H7 (cell line): ENCODE results near the gene TNIK. TPM values are rescaled to one million over a fixed set of nuclear protein-coding genes. Genes with fewer than 3 reads are reported as not detected.

ENCODE experiments used
- DNase-seq: peaks from one replicate; pipeline ENCODE4 v3.0.0; 2012
- H3K27me3 ChIP-seq: 2 replicates; pipeline ENCODE4 v1.6.0; 2011; ENCODE audit warnings: mild to moderate bottlenecking, low read length; ENCODE audit not compliant: control insufficient read depth, insufficient read depth
- H3K36me3 ChIP-seq: replicated peaks from 2 replicates; pipeline ENCODE4 v1.5.1; 2011; ENCODE audit warnings: low read length; ENCODE audit not compliant: control insufficient read depth, insufficient read depth
- H3K4me3 ChIP-seq: 2 replicates; pipeline ENCODE4 v1.5.1; 2011; ENCODE audit warnings: low read depth, mild to moderate bottlenecking, control low read depth, low read length, moderate library complexity; ENCODE audit not compliant: insufficient read depth
- total RNA-seq: library from RNA; depleted of rRNA; stranded (reverse); fragments of >200 nt; shearing (Covaris generic); gene quantifications from 2 replicates; pipeline ENCODE4 v1.2.3, GENCODE V29; 2014

TNIK gene
- total RNA-seq, 1 experiment from 2014 or later, result 16.4 TPM

- H3K36me3 ChIP-seq, result no peaks in the 10 kb centered on the region
- no peak overlapping the region for H3K4me3 ChIP-seq
- no peaks in the 10 kb centered on the region for H3K27me3 ChIP-seq
- DNase-seq, result no peak
Measured at GRCh38 chr3:171260466-171260865, 199.7 kb downstream of the TNIK start.

- H3K36me3 ChIP-seq, result no peaks in the 10 kb centered on the region
- no peak for DNase-seq
- no peak overlapping the region for H3K4me3 ChIP-seq
- no peaks in the 10 kb centered on the region for H3K27me3 ChIP-seq
Measured at GRCh38 chr3:171258316-171258715, 201.9 kb downstream of the TNIK start.

- Histone ChIP-seq H3K36me3 (no peaks in the 10 kb centered on the region), H3K4me3 (no peak overlapping the region), H3K27me3 (no peaks in the 10 kb centered on the region)
- no peak for DNase-seq
Measured at GRCh38 chr3:171257251-171258203, 202.7 kb downstream of the TNIK start.

GRCh38 chr3:171256445-171257250, 203.6 kb downstream of the TNIK start:
- Histone ChIP-seq H3K36me3 (no peaks in the 10 kb centered on the region), H3K27me3 (no peaks in the 10 kb centered on the region), H3K4me3 (no peak overlapping the region)
- DNase-seq, result no peak

- Histone ChIP-seq H3K27me3 (no peaks in the 10 kb centered on the region), H3K4me3 (no peak overlapping the region), H3K36me3 (no peaks in the 10 kb centered on the region)
- DNase-seq, result no peak
Measured at GRCh38 chr3:171255236-171255806, 204.9 kb downstream of the TNIK start.

GRCh38 chr3:171254315-171254714, 205.9 kb downstream of the TNIK start:
- Histone ChIP-seq H3K36me3 (no peaks in the 10 kb centered on the region), H3K4me3 (no peak overlapping the region), H3K27me3 (no peaks in the 10 kb centered on the region)
- DNase-seq, result no peak

- H3K36me3 ChIP-seq, result no peaks in the 10 kb centered on the region
- no peak overlapping the region for H3K4me3 ChIP-seq
- no peaks in the 10 kb centered on the region for H3K27me3 ChIP-seq
- DNase-seq, result no peak
Measured at GRCh38 chr3:171251835-171252234, 208.4 kb downstream of the TNIK start.

GRCh38 chr3:171250444-171250843, 209.8 kb downstream of the TNIK start:
- DNase-seq, result no peak
- no peak overlapping the region for H3K4me3 ChIP-seq
- H3K36me3 ChIP-seq, result no peaks in the 10 kb centered on the region
- no peaks in the 10 kb centered on the region for H3K27me3 ChIP-seq

GRCh38 chr3:171249245-171249644, 211.0 kb downstream of the TNIK start:
- Histone ChIP-seq H3K36me3 (no peaks in the 10 kb centered on the region), H3K4me3 (no peak overlapping the region), H3K27me3 (no peaks in the 10 kb centered on the region)
- DNase-seq, result no peak

- no peak overlapping the region for H3K4me3 ChIP-seq
- H3K36me3 ChIP-seq, result no peaks in the 10 kb centered on the region
- no peak for DNase-seq
- H3K27me3 ChIP-seq, result no peaks in the 10 kb centered on the region
Measured at GRCh38 chr3:171248426-171249111, 211.6 kb downstream of the TNIK start.

GRCh38 chr3:171245796-171246765, 214.1 kb downstream of the TNIK start:
- no peaks in the 10 kb centered on the region for H3K36me3 ChIP-seq
- DNase-seq, result no peak

GRCh38 chr3:171242951-171243350, 217.3 kb downstream of the TNIK start:
- DNase-seq, result no peak
- Histone ChIP-seq H3K36me3 (no peaks in the 10 kb centered on the region), H3K4me3 (no peak overlapping the region), H3K27me3 (no peaks in the 10 kb centered on the region)

More at GRCh38 chr3:171245796-171246765, 214.1 kb downstream of the TNIK start:
- Histone ChIP-seq H3K27me3 (no peaks in the 10 kb centered on the region), H3K4me3 (no peak overlapping the region)

GRCh38 chr3:171242170-171242569, 218.0 kb downstream of the TNIK start:
- no peak for DNase-seq
- H3K36me3 ChIP-seq, result no peaks in the 10 kb centered on the region
- H3K27me3 ChIP-seq, result no peaks in the 10 kb centered on the region
- H3K4me3 ChIP-seq, result no peak overlapping the region
